ENCODE data around the gene NHEJ1.

NHEJ1 gene

GRCh38 chr2:219161097-219161496, 482 bp upstream of the NHEJ1 start:
- Histone ChIP-seq H3K9me3 (ENCODE audit: control insufficient read depth, insufficient read depth, low read length) (no peaks in the 10 kb centered on the region), H3K9ac (ENCODE audit: low read depth, low read length) (peak overlapping the region; percentile 87; the same call in 1 of the 2 replicates), H3K4me1 (ENCODE audit: insufficient read depth, low read length) (no peaks in the 10 kb centered on the region; the same call in 1 of the 2 replicates), H3K36me3 (ENCODE audit: insufficient read depth, low read length) (no peaks in the 10 kb centered on the region)

- peak overlapping the region; percentile 87; the same call in 1 of the 2 replicates for H3K9ac ChIP-seq (ENCODE audit: low read depth, low read length)
- H3K36me3 ChIP-seq (ENCODE audit: insufficient read depth, low read length) = no peaks in the 10 kb centered on the region
- no peaks in the 10 kb centered on the region for H3K9me3 ChIP-seq (ENCODE audit: control insufficient read depth, insufficient read depth, low read length)
- H3K4me1 ChIP-seq (ENCODE audit: insufficient read depth, low read length) = no peaks in the 10 kb centered on the region; the same call in 1 of the 2 replicates
Observed at GRCh38 chr2:219159771-219160185, 837 bp downstream of the NHEJ1 start.

- Histone ChIP-seq H3K9me3 (ENCODE audit: control insufficient read depth, insufficient read depth, low read length) (no peaks in the 10 kb centered on the region), H3K9ac (ENCODE audit: low read depth, low read length) (no peak overlapping the region)
Observed at GRCh38 chr2:219158586-219158985, 2.0 kb downstream of the NHEJ1 start.

GRCh38 chr2:219158025-219158424, 2.6 kb downstream of the NHEJ1 start:
- no peaks in the 10 kb centered on the region; the same call in 1 of the 2 replicates for H3K36me3 ChIP-seq (ENCODE audit: insufficient read depth, low read length)
- H3K4me1 ChIP-seq (ENCODE audit: insufficient read depth, low read length) = no peaks in the 10 kb centered on the region; the same call in 1 of the 2 replicates
- no peaks in the 10 kb centered on the region for H3K9me3 ChIP-seq (ENCODE audit: control insufficient read depth, insufficient read depth, low read length)
- H3K9ac ChIP-seq (ENCODE audit: low read depth, low read length) = no peak overlapping the region

More at GRCh38 chr2:219158586-219158985, 2.0 kb downstream of the NHEJ1 start:
- no peaks in the 10 kb centered on the region; the same call in 1 of the 2 replicates for H3K4me1 ChIP-seq (ENCODE audit: insufficient read depth, low read length)
- H3K36me3 ChIP-seq (ENCODE audit: insufficient read depth, low read length) = no peaks in the 10 kb centered on the region; the same call in 1 of the 2 replicates

- no peaks in the 10 kb centered on the region; the same call in 1 of the 2 replicates for H3K36me3 ChIP-seq (ENCODE audit: insufficient read depth, low read length)
- H3K9ac ChIP-seq (ENCODE audit: low read depth, low read length) = no peak overlapping the region
- H3K9me3 ChIP-seq (ENCODE audit: control insufficient read depth, insufficient read depth, low read length) = no peaks in the 10 kb centered on the region
- no peaks in the 10 kb centered on the region; the same call in 1 of the 2 replicates for H3K4me1 ChIP-seq (ENCODE audit: insufficient read depth, low read length)
Observed at GRCh38 chr2:219157396-219157795, 3.2 kb downstream of the NHEJ1 start.

GRCh38 chr2:219155054-219155644, 5.5 kb downstream of the NHEJ1 start:
- no peak overlapping the region for H3K9ac ChIP-seq (ENCODE audit: low read depth, low read length)
- no peaks in the 10 kb centered on the region for H3K9me3 ChIP-seq (ENCODE audit: control insufficient read depth, insufficient read depth, low read length)
- no peaks in the 10 kb centered on the region for H3K4me1 ChIP-seq (ENCODE audit: insufficient read depth, low read length)
- H3K36me3 ChIP-seq (ENCODE audit: insufficient read depth, low read length) = no peaks in the 10 kb centered on the region; the same call in 1 of the 2 replicates

GRCh38 chr2:219149667-219150066, 10.9 kb downstream of the NHEJ1 start:
- no peak overlapping the region for H3K9ac ChIP-seq (ENCODE audit: low read depth, low read length)
- H3K4me1 ChIP-seq (ENCODE audit: insufficient read depth, low read length) = no peaks in the 10 kb centered on the region
- H3K9me3 ChIP-seq (ENCODE audit: control insufficient read depth, insufficient read depth, low read length) = no peaks in the 10 kb centered on the region
- H3K36me3 ChIP-seq (ENCODE audit: insufficient read depth, low read length) = no peaks in the 10 kb centered on the region; the same call in 1 of the 2 replicates

GRCh38 chr2:219142329-219142728, 18.3 kb downstream of the NHEJ1 start:
- Histone ChIP-seq H3K9me3 (ENCODE audit: control insufficient read depth, insufficient read depth, low read length) (no peaks in the 10 kb centered on the region), H3K4me1 (ENCODE audit: insufficient read depth, low read length) (no peaks in the 10 kb centered on the region), H3K9ac (ENCODE audit: low read depth, low read length) (no peak overlapping the region), H3K36me3 (ENCODE audit: insufficient read depth, low read length) (no peaks in the 10 kb centered on the region)

GRCh38 chr2:219140722-219141121, 19.9 kb downstream of the NHEJ1 start:
- H3K9me3 ChIP-seq (ENCODE audit: control insufficient read depth, insufficient read depth, low read length) = no peaks in the 10 kb centered on the region
- no peak overlapping the region for H3K9ac ChIP-seq (ENCODE audit: low read depth, low read length)
- no peaks in the 10 kb centered on the region for H3K36me3 ChIP-seq (ENCODE audit: insufficient read depth, low read length)
- no peaks in the 10 kb centered on the region for H3K4me1 ChIP-seq (ENCODE audit: insufficient read depth, low read length)

- H3K9me3 ChIP-seq (ENCODE audit: control insufficient read depth, insufficient read depth, low read length) = no peaks in the 10 kb centered on the region
- no peaks in the 10 kb centered on the region for H3K36me3 ChIP-seq (ENCODE audit: insufficient read depth, low read length)
- H3K9ac ChIP-seq (ENCODE audit: low read depth, low read length) = no peak overlapping the region
- no peaks in the 10 kb centered on the region for H3K4me1 ChIP-seq (ENCODE audit: insufficient read depth, low read length)
Observed at GRCh38 chr2:219133976-219134375, 26.6 kb downstream of the NHEJ1 start.

- Histone ChIP-seq H3K9ac (ENCODE audit: low read depth, low read length) (no peak overlapping the region), H3K36me3 (ENCODE audit: insufficient read depth, low read length) (no peaks in the 10 kb centered on the region), H3K9me3 (ENCODE audit: control insufficient read depth, insufficient read depth, low read length) (no peaks in the 10 kb centered on the region), H3K4me1 (ENCODE audit: insufficient read depth, low read length) (no peaks in the 10 kb centered on the region)
Observed at GRCh38 chr2:219131744-219132143, 28.9 kb downstream of the NHEJ1 start.

GRCh38 chr2:219131327-219131726, 29.3 kb downstream of the NHEJ1 start:
- Histone ChIP-seq H3K4me1 (ENCODE audit: insufficient read depth, low read length) (no peaks in the 10 kb centered on the region), H3K9ac (ENCODE audit: low read depth, low read length) (no peak overlapping the region), H3K36me3 (ENCODE audit: insufficient read depth, low read length) (no peaks in the 10 kb centered on the region), H3K9me3 (ENCODE audit: control insufficient read depth, insufficient read depth, low read length) (no peaks in the 10 kb centered on the region)

- Histone ChIP-seq H3K36me3 (ENCODE audit: insufficient read depth, low read length) (no peaks in the 10 kb centered on the region), H3K4me1 (ENCODE audit: insufficient read depth, low read length) (no peaks in the 10 kb centered on the region), H3K9me3 (ENCODE audit: control insufficient read depth, insufficient read depth, low read length) (no peaks in the 10 kb centered on the region), H3K9ac (ENCODE audit: low read depth, low read length) (no peak overlapping the region)
Observed at GRCh38 chr2:219129589-219129988, 31.0 kb downstream of the NHEJ1 start.

GRCh38 chr2:219128396-219128795, 32.2 kb downstream of the NHEJ1 start:
- no peaks in the 10 kb centered on the region for H3K9me3 ChIP-seq (ENCODE audit: control insufficient read depth, insufficient read depth, low read length)
- H3K9ac ChIP-seq (ENCODE audit: low read depth, low read length) = no peak overlapping the region
- H3K4me1 ChIP-seq (ENCODE audit: insufficient read depth, low read length) = no peaks in the 10 kb centered on the region
- no peaks in the 10 kb centered on the region for H3K36me3 ChIP-seq (ENCODE audit: insufficient read depth, low read length)

- H3K4me1 ChIP-seq (ENCODE audit: insufficient read depth, low read length) = 0 out of 2 replicates have a peak, but pooled peaks cover 4% of the 10 kb centered on the region
- H3K9me3 ChIP-seq (ENCODE audit: control insufficient read depth, insufficient read depth, low read length) = no peaks in the 10 kb centered on the region
- no peak overlapping the region for H3K9ac ChIP-seq (ENCODE audit: low read depth, low read length)
- no peaks in the 10 kb centered on the region for H3K36me3 ChIP-seq (ENCODE audit: insufficient read depth, low read length)
Observed at GRCh38 chr2:219127037-219127635, 33.5 kb downstream of the NHEJ1 start.
